ENCODE data around the gene MCM5. TPM values are rescaled to one million over a fixed set of nuclear protein-coding genes. Genes with fewer than 3 reads are reported as not detected.

The MCM5 gene
- total and polyA plus RNA-seq, 2 experiments from 2014 or later, result 288 to 325 TPM

GRCh38 chr22:35473971-35474370 lies 74.0 kb downstream of the MCM5 start (continued):
- no peak for TF ChIP-seq STAT1 (IDR thresholded peaks at IDR 0.05; ENCODE audit: unreplicated experiment)
- TF ChIP-seq NANOG (IDR thresholded peaks at IDR 0.05; ENCODE audit: borderline replicate concordance), result no peak
- TF ChIP-seq CTCF (conservative IDR thresholded peaks at IDR 0.05; ENCODE audit: low read depth in 2 of 2), result no peak

Other genes with a start within 250 kb of the MCM5 start
- 33.1 and 34.7 TPM in 2 replicates for gene HMGXB4, start 142.6 kb upstream of the MCM5 start, total RNA-seq (2014; rRNA removed; shearing (Covaris generic))
- 56.7 and 64.9 TPM in 2 replicates for gene HMGXB4, start 142.6 kb upstream of the MCM5 start, polyA plus RNA-seq (2016; fragmentation: Nextera tagmentation; extraction: Ambion mirVana)
- gene TOM1, start 100.2 kb upstream of the MCM5 start, total RNA-seq (2014; rRNA removed; shearing (Covaris generic)), result 17.8 and 28.0 TPM in 2 replicates
- 9.1 and 10.9 TPM in 2 replicates for gene TOM1, start 100.2 kb upstream of the MCM5 start, polyA plus RNA-seq (2016; fragmentation: Nextera tagmentation; extraction: Ambion mirVana)
- 19.3 and 22.6 TPM in 2 replicates for gene HMOX1, start 19.0 kb upstream of the MCM5 start, total RNA-seq (2014; rRNA removed; shearing (Covaris generic))
- gene HMOX1, start 19.0 kb upstream of the MCM5 start, polyA plus RNA-seq (2016; fragmentation: Nextera tagmentation; extraction: Ambion mirVana), result 10.9 and 12.1 TPM in 2 replicates
- 3.2 and 3.6 TPM in 2 replicates for gene RASD2, start 140.7 kb downstream of the MCM5 start, total RNA-seq (2014; rRNA removed; shearing (Covaris generic))
- 1.2 and 1.5 TPM in 2 replicates for gene RASD2, start 140.7 kb downstream of the MCM5 start, polyA plus RNA-seq (2016; fragmentation: Nextera tagmentation; extraction: Ambion mirVana)
- gene MB, start 217.2 kb downstream of the MCM5 start, total RNA-seq (2014; rRNA removed; shearing (Covaris generic)), result not detected in 2 replicates
- gene MB, start 217.2 kb downstream of the MCM5 start, polyA plus RNA-seq (2016; fragmentation: Nextera tagmentation; extraction: Ambion mirVana), result 0.64 TPM in 1 of 2 replicates, not detected in the other
- 0.08 and 0.14 TPM in 2 replicates for gene APOL6, start 248.3 kb downstream of the MCM5 start, total RNA-seq (2014; rRNA removed; shearing (Covaris generic))
- gene APOL6, start 248.3 kb downstream of the MCM5 start, polyA plus RNA-seq (2016; fragmentation: Nextera tagmentation; extraction: Ambion mirVana), result 0.09 and 0.10 TPM in 2 replicates

Data from GM23338 (cell line).